Muscle layer of colon (tissue), 2 donors: Measurements from ENCODE around the gene SRC.

ENCODE experiments used
- H3K27ac ChIP-seq: one replicate; pipeline ENCODE4 v1.7.0; 2013; ENCODE audit warnings: low read depth, mild to moderate bottlenecking, low read length, moderate library complexity
- H3K27me3 ChIP-seq, 2 donors: one replicate each; pipeline ENCODE4 v1.7.0; 2013; ENCODE audit warnings: low read length in 2 of 2, mild to moderate bottlenecking in 2 of 2; ENCODE audit not compliant: insufficient read depth in 2 of 2, control insufficient read depth in 1 of 2
- H3K36me3 ChIP-seq: one replicate; pipeline ENCODE4 v1.7.0; 2013; ENCODE audit warnings: mild to moderate bottlenecking, low read length; ENCODE audit not compliant: insufficient read depth
- H3K4me1 ChIP-seq: one replicate; pipeline ENCODE4 v1.7.0; 2013; ENCODE audit warnings: mild to moderate bottlenecking, low read length; ENCODE audit not compliant: insufficient read depth
- H3K4me3 ChIP-seq, 2 donors: one replicate each; pipeline ENCODE4 v1.7.0; 2013; ENCODE audit warnings: low read length in 2 of 2, low read depth in 1 of 2, mild to moderate bottlenecking in 1 of 2, moderate library complexity in 1 of 2
- H3K9ac ChIP-seq: one replicate; pipeline ENCODE4 v1.7.0; 2013; ENCODE audit warnings: low read length
- H3K9me3 ChIP-seq: one replicate; pipeline ENCODE4 v1.7.0; 2013; ENCODE audit warnings: mild to moderate bottlenecking, low read length
- donor health status: abdominal sarcoma.
- donor health status: Adenocarcinoma of cecum.

The SRC gene

DNA sequence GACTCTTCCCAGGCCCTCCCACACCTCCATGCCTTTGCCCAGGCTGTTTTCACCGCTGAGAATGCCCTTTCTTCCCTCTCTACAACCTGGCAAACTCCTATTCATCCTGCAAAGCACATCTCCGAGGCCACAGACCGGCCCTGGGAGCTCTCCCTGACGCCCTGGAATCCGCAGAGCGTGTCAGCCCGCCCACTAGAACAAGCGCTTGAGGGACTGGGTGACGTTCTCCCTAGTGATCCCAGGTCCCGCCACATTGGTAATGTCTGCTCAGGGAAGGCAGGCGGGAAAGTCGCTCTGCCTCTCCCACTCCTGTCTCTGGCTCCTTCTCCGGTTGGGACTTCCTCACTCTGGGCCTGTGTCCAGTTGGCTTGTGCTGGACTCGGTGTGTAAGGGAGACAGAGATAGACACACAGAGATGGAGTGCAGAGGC, 61.6 kb downstream of the SRC start:
- Histone ChIP-seq H3K9me3 (no peaks in the 10 kb centered on the region), H3K36me3 (peaks cover 3% of the 10 kb centered on the region), H3K9ac (no peak overlapping the region), H3K27ac (no peak overlapping the region), H3K4me3 (peak overlapping the region in 1 of 2 donors; percentile 35), H3K27me3 (peaks cover 0 to 9% of the 10 kb centered on the region in 2 donors), H3K4me1 (peaks cover 41% of the 10 kb centered on the region)

DNA sequence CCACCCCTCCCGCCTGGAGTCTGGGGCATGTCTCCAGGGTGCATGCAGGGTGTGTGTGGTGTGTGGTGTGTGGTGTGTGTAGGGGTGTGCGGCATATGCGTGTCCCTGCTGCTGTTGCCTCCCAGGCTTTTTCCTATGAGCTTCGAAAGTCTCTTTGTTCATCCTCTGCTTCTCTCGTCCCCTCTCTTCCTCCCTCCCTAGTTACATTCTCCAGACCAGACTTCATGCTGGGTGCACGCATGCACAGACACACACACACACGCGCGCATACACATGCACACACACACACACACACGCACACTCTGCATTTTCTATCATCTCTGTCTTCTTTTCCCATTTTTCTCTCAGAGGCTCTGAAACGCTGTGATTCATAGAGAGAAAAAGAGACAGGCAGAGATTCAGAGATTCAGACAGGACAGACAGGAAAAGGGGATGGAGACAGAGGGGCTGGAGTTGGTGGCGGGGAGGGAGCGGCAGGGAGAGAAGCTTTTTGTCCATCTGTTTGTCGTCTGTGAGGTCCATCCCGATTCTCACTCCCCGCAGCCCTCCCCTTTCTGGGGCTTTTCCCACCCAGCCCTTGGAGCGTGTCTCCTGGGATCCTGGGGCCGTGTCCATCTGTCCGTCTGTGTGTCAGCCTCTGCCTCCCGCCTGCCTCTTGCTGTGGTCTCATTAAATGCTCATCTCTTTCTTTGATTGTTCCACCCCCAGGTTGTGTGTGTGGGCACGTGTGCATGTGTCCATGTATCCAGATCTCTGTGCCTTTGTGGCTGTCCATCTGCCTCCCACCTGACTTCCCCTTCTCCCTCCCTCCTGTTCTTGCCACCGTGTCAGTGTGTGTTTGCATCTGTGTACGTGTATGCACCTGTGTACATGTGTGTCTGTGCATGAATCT, 62.6 kb downstream of the SRC start:
- Histone ChIP-seq H3K4me3 (no peak overlapping the region), H3K27ac (no peak overlapping the region), H3K36me3 (no peaks in the 10 kb centered on the region), H3K9me3 (no peaks in the 10 kb centered on the region), H3K4me1 (peaks cover 45% of the 10 kb centered on the region), H3K9ac (no peak overlapping the region), H3K27me3 (peaks cover 0 to 9% of the 10 kb centered on the region in 2 donors)

DNA sequence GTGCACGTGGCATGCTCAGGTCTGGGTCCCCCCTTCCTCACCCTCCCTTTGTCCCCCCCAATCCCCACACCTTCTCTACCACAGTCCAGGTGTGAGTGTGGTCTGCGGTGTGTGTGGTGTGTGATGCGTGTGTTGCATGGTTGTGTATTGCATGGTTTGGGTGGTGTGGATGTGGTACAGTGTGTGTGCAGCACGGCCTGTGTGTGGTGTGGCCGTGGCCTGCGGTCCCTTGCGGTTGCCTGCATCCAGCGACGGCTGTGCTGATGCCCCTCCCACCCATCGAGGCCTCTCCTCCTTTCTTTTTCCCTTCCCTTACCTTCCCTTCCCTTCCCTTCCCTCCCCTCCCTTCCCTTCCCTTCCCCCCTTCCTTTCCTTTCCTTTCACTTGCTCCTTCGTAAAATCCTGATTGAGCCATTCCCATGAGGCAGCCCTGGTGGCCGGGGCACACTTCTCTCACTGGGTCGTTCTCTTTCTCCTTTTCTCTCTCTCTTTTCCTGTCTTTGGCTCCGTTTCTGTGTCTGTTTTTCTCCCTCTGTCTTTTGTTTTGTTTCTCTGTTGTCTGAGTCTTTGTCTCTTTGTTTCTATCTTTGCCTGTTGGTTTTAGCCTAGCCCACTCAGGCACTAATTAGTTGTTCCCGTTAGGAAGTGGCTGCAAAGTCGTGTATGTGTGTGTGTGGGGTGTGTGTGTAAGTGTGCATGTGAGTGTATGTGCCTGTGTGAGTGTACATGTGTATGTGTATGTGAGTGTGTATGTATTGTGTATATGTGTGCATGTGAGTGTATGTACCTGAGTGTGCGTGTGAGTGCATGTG, 65.7 kb downstream of the SRC start:
- peaks cover 0 to 9% of the 10 kb centered on the region in 2 donors for H3K27me3 ChIP-seq

DNA sequence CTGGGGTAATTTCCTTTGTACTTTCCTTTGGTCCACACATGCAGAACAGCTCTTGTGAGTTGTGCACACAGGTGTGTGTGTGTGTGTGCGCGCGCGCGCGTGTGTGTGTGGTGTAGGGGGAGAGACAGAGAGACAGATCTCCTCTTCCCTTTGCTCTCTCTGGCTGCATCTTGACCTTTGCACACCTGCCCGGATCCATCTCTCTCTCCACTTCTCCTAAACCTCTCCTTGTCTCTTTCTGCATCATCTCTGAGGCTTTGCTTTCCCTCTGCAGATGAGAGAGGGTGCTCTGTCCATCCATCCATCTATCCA, 67.0 kb downstream of the SRC start:
- Histone ChIP-seq H3K4me1 (peaks cover 25% of the 10 kb centered on the region), H3K27me3 (peaks cover 0 to 9% of the 10 kb centered on the region in 2 donors), H3K36me3 (no peaks in the 10 kb centered on the region), H3K4me3 (no peak overlapping the region), H3K9ac (no peak overlapping the region), H3K27ac (no peak overlapping the region), H3K9me3 (no peaks in the 10 kb centered on the region)

More for the DNA sequence above, 65.7 kb downstream of the SRC start:
- Histone ChIP-seq H3K4me1 (peaks cover 38% of the 10 kb centered on the region), H3K9ac (no peak overlapping the region), H3K36me3 (no peaks in the 10 kb centered on the region), H3K9me3 (no peaks in the 10 kb centered on the region), H3K27ac (no peak overlapping the region), H3K4me3 (peak overlapping the region in 1 of 2 donors; percentile 51)

DNA sequence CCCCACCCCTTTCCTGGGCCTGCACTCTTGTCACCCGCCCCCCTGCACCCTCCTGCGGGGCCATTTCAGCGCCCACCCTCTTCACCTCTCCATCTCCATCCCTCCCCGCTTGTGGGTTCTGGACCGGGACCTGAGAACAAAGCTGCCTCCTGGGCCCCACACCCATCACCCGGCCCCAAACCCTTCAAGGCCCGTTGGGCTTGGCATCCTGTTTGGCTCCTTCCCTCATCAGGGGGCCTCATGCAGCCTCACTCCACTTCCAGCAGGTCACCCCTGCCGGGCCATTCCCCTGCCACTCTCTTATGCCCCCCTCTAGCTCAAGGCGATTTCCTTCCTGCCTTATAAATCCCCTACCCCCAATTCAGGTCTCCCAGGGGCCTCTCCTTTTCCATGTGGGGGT, 67.4 kb downstream of the SRC start:
- peaks cover 21% of the 10 kb centered on the region for H3K4me1 ChIP-seq
- no peak overlapping the region for H3K4me3 ChIP-seq
- H3K27ac ChIP-seq, result no peak overlapping the region
- H3K27me3 ChIP-seq, result peaks cover 0 to 8% of the 10 kb centered on the region in 2 donors
- no peaks in the 10 kb centered on the region for H3K36me3 ChIP-seq
- H3K9ac ChIP-seq, result no peak overlapping the region
- H3K9me3 ChIP-seq, result no peaks in the 10 kb centered on the region

DNA sequence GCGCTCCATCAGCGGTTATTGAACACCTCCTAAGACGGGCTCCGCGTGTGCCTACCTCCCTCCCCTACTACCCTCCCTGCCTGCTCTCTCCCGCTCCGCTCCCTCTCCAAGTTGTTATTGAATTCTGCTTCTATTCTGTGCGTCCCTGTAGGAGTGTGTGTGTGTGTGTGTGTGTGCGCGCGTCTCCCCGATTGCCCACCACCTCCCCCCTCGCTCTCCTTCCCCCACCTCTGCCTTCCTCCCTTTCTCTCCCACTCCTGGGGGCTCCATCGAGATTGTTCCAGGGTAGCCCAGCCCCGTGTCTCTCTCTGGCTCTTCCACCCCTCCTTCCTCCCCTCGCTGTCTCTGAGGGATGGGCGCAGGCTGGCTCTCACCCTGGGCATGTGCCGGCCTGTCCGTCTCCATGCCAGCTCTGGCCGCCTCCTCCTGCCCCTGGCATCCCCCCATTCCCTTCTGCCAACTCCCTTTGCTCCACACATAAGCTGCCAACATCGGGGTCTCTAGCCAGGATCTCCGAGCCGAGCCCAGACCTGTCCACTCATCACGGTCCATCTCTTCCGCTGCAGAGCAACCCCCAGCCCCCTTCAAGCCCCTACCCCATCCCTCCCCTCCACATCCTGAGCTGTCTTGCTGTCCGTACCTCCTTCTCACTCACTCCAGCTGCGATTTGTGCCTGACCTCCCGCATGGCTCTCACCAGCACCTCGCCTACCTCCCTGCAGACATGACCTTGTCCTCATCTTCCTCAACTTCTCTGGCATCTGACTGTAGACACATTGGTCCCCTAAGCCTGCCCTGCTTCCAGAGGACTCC, 68.5 kb downstream of the SRC start:
- no peaks in the 10 kb centered on the region for H3K9me3 ChIP-seq
- no peak overlapping the region for H3K9ac ChIP-seq
- H3K27me3 ChIP-seq, result no peaks in the 10 kb centered on the region
- H3K36me3 ChIP-seq, result no peaks in the 10 kb centered on the region
- peaks cover 16% of the 10 kb centered on the region for H3K4me1 ChIP-seq
- no peak overlapping the region for H3K27ac ChIP-seq
- H3K4me3 ChIP-seq, result no peak overlapping the region

DNA sequence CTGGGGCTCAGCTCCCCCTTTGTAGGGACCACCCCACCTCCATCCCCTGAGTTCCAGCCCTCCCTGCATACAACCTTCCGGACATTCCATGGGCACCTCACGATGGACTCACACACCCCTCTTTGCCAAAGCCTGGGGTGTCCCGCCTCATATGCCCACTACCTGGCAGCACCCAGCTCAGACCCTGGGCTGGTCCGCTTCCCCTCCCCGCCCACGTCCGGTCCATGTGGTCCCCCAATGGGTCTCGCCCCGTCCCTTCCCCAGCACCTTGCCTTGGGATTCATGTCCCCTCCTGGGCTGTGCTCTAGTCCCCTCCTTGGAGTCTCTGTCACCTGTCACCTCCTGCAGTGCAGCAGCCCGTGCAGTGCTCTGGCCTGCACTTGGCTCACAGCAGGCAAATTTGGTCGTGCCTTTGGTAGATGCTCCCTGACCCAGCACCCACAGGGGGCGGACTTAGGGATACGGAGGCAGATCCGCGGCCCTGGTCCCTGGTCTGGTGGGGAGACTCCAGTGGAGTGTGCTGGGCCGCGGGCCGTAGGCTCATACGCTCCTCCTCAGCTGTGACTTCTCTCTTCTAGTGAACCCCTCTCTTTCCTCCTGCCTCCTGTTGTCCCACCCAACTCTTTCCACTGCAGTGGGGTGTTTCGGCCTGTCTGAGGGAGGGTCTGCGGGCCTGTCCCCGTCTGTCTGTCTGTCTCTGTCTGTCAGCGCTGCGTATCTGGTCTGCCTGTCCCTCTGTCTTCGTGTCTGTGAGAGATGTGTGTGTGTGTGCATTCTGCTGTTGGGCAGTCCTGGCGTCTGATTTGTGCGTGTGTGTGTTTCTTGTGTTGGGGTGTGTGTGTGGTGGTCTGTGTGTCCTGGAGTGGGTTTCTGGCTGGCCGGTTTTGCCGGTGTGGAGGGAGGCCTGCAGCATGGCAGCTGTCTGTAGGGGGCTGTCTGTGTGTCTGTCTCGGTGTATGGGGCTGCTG, 69.5 kb downstream of the SRC start:
- H3K4me1 ChIP-seq, result peaks cover 16% of the 10 kb centered on the region
- H3K9ac ChIP-seq, result no peak overlapping the region
- H3K27ac ChIP-seq, result no peak overlapping the region
- H3K4me3 ChIP-seq, result no peak overlapping the region
- no peaks in the 10 kb centered on the region for H3K9me3 ChIP-seq
- no peaks in the 10 kb centered on the region for H3K36me3 ChIP-seq
- no peaks in the 10 kb centered on the region for H3K27me3 ChIP-seq

DNA sequence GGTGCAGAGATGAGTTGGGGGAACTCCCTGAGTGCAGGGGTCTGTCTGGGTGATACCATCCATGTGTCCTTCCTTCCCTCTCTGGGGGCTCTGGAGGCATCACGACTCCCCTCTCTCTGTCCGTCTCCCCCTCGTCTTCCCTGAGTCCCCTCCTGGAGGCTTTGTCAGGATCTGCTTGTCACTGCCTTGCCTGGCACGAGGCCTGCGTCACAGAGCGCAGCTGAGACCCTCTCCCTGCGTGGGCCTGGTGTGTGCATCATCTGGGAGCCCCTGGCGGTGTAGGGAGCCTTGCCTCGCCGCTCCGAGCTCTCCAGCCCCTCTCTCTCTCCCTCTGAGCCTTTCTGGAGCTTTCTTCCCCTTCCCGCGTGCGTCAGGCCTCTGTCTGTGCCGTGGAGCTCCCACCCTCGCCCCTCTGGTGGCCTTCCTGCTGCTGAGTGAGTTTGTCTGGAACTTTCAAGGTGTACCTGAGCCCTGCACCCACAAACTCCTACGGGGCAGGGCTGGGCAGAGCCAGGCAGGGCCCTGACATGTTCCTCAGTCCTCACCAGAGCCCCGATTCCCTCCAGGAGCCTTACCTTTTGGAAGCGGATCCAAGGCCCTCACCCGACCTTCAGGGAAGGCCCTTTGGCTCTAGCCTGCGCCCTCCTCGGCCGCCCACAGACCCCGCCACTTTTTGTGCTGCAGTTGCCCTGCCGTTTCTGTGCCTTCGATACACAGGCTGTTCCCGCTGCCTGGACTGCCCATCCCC, 70.3 kb downstream of the SRC start:
- Histone ChIP-seq H3K4me1 (peaks cover 11% of the 10 kb centered on the region), H3K9ac (no peak overlapping the region), H3K36me3 (no peaks in the 10 kb centered on the region), H3K4me3 (no peak overlapping the region), H3K27me3 (no peaks in the 10 kb centered on the region), H3K9me3 (no peaks in the 10 kb centered on the region), H3K27ac (no peak overlapping the region)

DNA sequence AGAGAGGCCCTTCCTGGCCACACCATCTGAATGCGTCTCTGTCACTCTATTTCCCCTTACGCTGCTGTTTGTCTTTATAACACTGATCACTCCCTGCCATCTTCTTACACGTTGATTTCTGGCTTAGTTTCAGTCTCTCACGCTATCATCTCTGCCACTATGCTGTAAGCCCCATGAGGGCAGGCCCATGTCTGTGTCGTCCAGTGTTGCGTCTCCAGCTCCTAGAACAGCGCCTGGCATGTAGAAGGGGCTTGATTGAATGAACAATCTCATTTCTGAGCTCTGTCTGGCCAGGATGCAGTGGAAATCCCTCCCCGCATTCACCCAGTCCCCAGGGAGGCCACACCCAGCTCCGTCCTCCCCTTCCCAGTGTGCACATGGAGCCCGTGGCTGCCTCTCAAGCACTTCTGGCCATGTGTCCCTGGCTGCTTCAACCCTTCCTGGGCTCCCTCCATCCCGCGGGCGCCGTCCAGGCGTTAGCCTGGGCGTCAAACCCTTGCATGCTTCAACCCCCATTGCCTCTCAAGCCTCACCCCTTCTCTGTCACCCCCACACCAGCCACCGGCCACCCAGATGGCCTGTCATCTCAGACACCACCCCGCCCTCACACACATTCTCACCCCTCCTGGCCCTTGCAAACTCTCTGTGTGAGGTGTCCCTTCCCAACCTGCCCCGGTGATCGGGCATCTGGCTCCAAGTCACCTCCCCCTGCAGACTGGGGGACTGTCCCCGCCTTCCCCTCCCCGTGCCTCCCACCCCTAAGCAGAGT, 71.1 kb downstream of the SRC start:
- Histone ChIP-seq H3K9ac (no peak overlapping the region), H3K9me3 (no peaks in the 10 kb centered on the region), H3K27ac (no peak overlapping the region), H3K27me3 (no peaks in the 10 kb centered on the region), H3K4me1 (peaks cover 5% of the 10 kb centered on the region), H3K4me3 (no peak overlapping the region), H3K36me3 (no peaks in the 10 kb centered on the region)
